HEK293T (cell line): ENCODE results near the gene SLAMF1.

Experiments
- CTCF ChIA-PET: fragments of 350-600 bp; formaldehyde crosslinking; extraction: SDS; loops from one replicate; lab custom pipeline; 2021; ENCODE audit warnings: antibody characterized with exemption, inconsistent platforms; lab: Yijun Ruan, JAX
- POLR2A ChIA-PET: fragments of 350-600 bp; formaldehyde crosslinking; extraction: SDS; loops from one replicate; lab custom pipeline; 2020; ENCODE audit warnings: antibody characterized with exemption, inconsistent platforms; lab: Yijun Ruan, JAX
- DNase-seq: peaks from one replicate; pipeline ENCODE4 v3.0.0; 2012; ENCODE audit warnings: mixed read lengths; ENCODE audit errors: extremely low spot score
- ARNT ChIP-seq: fragments of 450-650 bp; IDR thresholded peaks from 2 replicates; pipeline ENCODE4 v1.6.1; 2017; ENCODE audit warnings: mild to moderate bottlenecking
- BHLHE40 ChIP-seq: fragments of 450-650 bp; IDR thresholded peaks from 2 replicates; pipeline ENCODE4 v1.6.1; 2016; ENCODE audit warnings: mild to moderate bottlenecking, moderate library complexity, borderline replicate concordance
- CTBP1 ChIP-seq: fragments of 450-650 bp; IDR thresholded peaks from 2 replicates; pipeline ENCODE4 v1.6.1; 2016; ENCODE audit warnings: borderline replicate concordance
- ELF4 ChIP-seq: fragments of 450-650 bp; IDR thresholded peaks from 2 replicates; pipeline ENCODE4 v1.6.1; 2017; ENCODE audit warnings: antibody characterized with exemption
- FOXA1 ChIP-seq: fragments of 450-650 bp; IDR thresholded peaks from 2 replicates; pipeline ENCODE4 v1.6.1; 2016; ENCODE audit warnings: mild to moderate bottlenecking
- FOXK2 ChIP-seq: fragments of 450-650 bp; IDR thresholded peaks from 2 replicates; pipeline ENCODE4 v1.6.1; 2016; ENCODE audit warnings: mild to moderate bottlenecking
- FOXM1 ChIP-seq: fragments of 450-650 bp; IDR thresholded peaks from 2 replicates; pipeline ENCODE4 v1.6.1; 2017; ENCODE audit warnings: mild to moderate bottlenecking, borderline replicate concordance
- HDGF ChIP-seq: fragments of 450-650 bp; IDR thresholded peaks from 2 replicates; pipeline ENCODE4 v1.6.1; 2017; ENCODE audit warnings: antibody characterized with exemption, borderline replicate concordance
- L3MBTL2 ChIP-seq: fragments of 450-650 bp; conservative IDR thresholded peaks from 2 replicates; pipeline ENCODE4 v1.6.1; 2016; ENCODE audit warnings: mild to moderate bottlenecking
- LEF1 ChIP-seq: fragments of 450-650 bp; IDR thresholded peaks from 2 replicates; pipeline ENCODE4 v1.6.1; 2017; ENCODE audit warnings: mild to moderate bottlenecking, borderline replicate concordance
- NFRKB ChIP-seq: fragments of 450-650 bp; IDR thresholded peaks from 2 replicates; pipeline ENCODE4 v1.6.1; 2016; ENCODE audit warnings: mild to moderate bottlenecking, moderate library complexity
- SP1 ChIP-seq: fragments of 450-650 bp; IDR thresholded peaks from 2 replicates; pipeline ENCODE4 v1.6.1; 2017
- SUZ12 ChIP-seq: fragments of 450-650 bp; IDR thresholded peaks from 2 replicates; pipeline ENCODE4 v1.6.1; 2016; ENCODE audit warnings: mild to moderate bottlenecking
- TARDBP ChIP-seq: fragments of 450-650 bp; IDR thresholded peaks from 2 replicates; pipeline ENCODE4 v1.6.1; 2016
- ZNF384 ChIP-seq: fragments of 450-650 bp; IDR thresholded peaks from 2 replicates; pipeline ENCODE4 v1.6.1; 2016
- TF ChIP-seq, protein P1 (sequence below): fragments of 450-650 bp; IDR thresholded peaks from 2 replicates; pipeline ENCODE4 v1.6.1; 2016

The SLAMF1 gene

DNA sequence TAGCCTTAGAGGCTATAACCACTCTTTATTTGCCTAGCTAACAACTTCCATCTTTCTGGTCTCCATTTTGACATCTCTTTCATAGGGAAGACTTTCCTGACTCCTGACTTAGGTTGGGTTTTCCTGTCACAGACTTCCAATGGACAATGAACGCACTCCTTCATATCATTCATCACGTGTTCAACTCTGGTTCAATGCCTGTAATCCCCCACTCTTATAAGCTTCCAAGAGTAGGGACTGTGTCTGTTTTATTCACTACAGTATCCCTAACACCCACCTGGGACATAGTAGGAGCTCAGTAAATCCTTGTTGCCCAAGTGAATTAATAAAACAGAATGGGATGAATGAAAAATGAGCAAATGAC lies 4.6 kb downstream of the SLAMF1 start:
- CTCF ChIA-PET = no interaction called here
- no peak for TF ChIP-seq LEF1
- DNase-seq = no peak
- POLR2A ChIA-PET = no interaction called here

DNA sequence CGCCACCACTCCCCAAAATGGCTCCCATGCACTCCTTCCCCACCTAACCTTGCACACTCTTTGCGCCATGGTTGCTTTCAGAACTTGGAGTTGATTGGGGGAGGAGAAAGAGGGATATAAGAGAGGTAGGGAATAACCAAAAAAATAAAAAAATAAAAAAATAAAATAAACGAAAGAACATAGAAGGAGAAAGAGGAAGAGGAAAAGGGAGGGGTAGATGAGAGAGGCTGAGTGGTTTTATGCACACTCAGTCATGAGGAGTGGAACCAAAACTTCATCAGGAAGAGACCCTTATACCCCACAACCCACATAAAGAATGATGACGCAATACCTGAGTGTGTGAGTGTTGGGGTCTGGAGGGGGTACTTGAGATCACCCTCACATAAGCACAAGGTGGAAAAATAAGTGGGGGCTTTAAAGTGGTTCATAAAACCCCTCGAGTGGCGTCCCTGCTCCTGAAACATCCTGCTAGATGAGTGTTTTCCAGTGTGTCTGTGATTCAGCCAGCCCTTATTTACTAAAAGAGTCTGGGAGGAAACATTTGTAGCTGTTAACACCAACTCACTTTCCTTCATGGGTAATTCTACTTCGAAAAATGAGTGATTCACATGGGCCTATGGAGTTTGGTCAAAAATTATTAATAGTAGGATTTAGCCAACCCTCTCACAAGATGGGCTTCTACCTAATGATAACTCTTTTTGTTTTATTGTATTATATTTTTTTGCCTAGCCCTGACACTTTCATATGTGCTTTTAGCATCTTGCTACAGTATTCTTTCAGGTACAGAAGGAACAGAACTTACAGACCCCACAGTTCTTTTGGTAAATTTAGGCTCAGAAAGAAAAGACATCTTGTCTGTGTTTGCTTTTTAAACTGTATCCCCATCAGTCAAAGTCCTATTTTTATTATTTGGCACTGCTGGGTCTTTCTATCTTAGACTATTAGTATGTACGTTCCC lies 5.2 kb downstream of the SLAMF1 start:
- TF ChIP-seq FOXK2 (no peak), ARNT (no peak), SP1 (no peak)
- CTCF ChIA-PET = no interaction called here
- no peak for DNase-seq
- POLR2A ChIA-PET = no interaction called here

DNA sequence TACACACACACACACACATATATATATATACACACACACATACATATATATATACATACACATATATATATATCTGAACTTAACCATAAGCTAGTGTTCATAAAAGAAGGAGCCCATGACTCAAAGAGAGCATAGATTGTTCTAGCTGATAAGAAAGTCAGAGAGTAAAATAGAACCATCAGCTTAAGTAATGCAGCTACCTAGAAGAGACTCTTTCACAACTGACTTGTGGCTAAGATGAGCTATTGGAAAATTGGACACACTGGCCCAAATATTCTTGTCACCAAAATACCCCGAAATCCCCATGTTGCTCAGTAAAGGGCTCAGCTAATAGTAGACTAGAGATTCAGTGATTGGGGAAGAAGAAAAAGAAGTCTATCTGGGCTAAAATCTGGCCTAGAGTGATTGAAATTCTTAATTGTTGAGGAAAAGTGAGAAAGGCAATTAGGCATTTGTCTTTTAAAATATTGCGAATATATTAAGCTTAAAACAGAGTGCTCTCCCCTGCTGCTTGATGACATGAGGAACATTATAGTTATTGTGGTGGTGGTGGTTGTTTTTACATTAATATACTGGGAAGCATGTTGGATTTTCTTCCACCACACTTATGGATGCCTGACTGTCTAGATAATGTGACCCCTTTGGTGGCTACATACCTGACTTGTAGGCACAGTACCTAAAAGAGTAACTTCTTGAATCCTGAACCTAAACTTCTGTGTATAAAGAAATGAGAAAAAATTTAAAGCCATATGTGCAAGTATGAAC lies 6.3 kb downstream of the SLAMF1 start:
- TF ChIP-seq SP1 (no peak), ARNT (no peak), TARDBP (no peak), HDGF (no peak), ELF4 (no peak), CTBP1 (no peak), FOXA1 (no peak), FOXK2 (no peak), L3MBTL2 (no peak), ZNF384 (no peak), SUZ12 (no peak)
- TF ChIP-seq, protein P1, sequence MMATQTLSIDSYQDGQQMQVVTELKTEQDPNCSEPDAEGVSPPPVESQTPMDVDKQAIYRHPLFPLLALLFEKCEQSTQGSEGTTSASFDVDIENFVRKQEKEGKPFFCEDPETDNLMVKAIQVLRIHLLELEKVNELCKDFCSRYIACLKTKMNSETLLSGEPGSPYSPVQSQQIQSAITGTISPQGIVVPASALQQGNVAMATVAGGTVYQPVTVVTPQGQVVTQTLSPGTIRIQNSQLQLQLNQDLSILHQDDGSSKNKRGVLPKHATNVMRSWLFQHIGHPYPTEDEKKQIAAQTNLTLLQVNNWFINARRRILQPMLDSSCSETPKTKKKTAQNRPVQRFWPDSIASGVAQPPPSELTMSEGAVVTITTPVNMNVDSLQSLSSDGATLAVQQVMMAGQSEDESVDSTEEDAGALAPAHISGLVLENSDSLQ = no peak
- CTCF ChIA-PET = interaction anchor here (0.6 to 0.9 kb wide), 2 partner anchors 35 to 40 kb away, joined by 3 read pairs; no protein-coding TSS in a partner anchor
- POLR2A ChIA-PET = no interaction called here
- DNase-seq = no peak

DNA sequence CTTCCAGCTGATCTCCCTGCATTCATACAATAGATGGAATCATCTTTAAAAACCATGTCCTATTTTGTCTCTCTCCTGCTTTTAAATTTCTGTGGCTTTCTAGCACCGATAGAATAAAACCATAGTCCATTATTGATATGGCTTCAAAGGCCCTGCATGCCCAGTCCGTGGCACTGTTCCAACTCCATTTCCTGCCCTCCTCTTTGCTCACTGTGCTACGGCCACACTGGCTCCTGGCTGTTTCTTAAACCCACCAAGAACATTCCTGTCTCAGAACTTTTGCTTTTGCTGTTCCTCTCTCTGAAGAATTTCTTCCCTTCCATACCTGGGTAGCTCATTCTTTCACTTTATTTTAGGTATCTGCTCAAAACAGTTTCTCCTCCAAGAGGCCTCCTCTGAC lies 7.2 kb downstream of the SLAMF1 start:
- POLR2A ChIA-PET = no interaction called here
- TF ChIP-seq ARNT = no peak
- no peak for TF ChIP-seq SUZ12
- TF ChIP-seq ELF4 = no peak
- no peak for TF ChIP-seq FOXA1
- TF ChIP-seq L3MBTL2 = no peak
- TF ChIP-seq NFRKB = no peak
- TF ChIP-seq LEF1 = no peak
- TF ChIP-seq, protein P1 = no peak
- no peak for TF ChIP-seq SP1
- TF ChIP-seq TARDBP = no peak
- TF ChIP-seq FOXK2 = no peak
- no peak for TF ChIP-seq ZNF384
- TF ChIP-seq CTBP1 = no peak
- TF ChIP-seq FOXM1 = no peak
- TF ChIP-seq HDGF = no peak
- CTCF ChIA-PET = interaction anchor here (0.6 to 0.9 kb wide), 2 partner anchors 36 to 41 kb away, joined by 3 read pairs; no protein-coding TSS in a partner anchor
- no peak for DNase-seq

DNA sequence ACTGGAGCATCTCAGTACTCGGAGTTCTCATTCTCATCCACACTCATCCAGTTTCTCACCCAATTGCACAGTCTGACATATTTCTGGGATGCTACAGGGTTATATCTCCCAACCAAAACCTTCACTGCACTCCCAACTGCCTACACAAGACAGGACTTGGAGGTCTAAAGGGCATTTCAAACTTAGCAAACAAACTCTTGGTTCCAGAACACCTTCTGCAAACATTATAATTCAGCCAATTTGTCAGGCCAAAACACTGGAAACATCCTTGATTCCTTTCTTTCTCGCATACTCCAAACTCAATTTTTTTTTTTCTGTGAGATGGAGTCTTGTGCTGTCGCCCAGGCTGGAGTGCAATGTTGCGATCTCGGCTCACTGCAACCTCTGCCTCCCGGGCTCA lies 7.9 kb downstream of the SLAMF1 start:
- ChIA-PET CTCF (no interaction called here), POLR2A (no interaction called here)
- DNase-seq = no peak
- TF ChIP-seq ARNT (no peak), NFRKB (no peak), BHLHE40 (no peak), FOXA1 (no peak), FOXK2 (no peak), HDGF (no peak), SP1 (no peak), LEF1 (no peak), ZNF384 (no peak), CTBP1 (no peak), L3MBTL2 (no peak), TARDBP (no peak), ELF4 (no peak), SUZ12 (no peak), FOXM1 (no peak)
- TF ChIP-seq, protein P1 = no peak

DNA sequence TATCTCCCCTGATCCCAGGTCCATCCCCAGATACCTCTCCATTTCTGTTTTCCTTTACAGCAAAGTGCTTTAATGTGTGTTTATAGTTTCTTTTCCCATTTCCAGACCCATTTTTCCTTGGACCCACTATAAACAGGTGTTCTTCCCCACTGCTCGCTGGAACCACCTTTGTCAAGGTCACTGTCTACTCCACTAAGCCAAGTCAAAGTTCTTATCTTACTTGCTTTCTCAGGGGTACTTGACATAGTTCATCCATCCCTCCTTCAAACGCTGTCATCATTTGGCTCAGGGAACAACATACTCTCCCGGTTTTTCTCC lies 8.3 kb downstream of the SLAMF1 start:
- no peak for TF ChIP-seq ARNT
- no peak for TF ChIP-seq ZNF384
- TF ChIP-seq SUZ12 = no peak
- TF ChIP-seq CTBP1 = no peak
- TF ChIP-seq HDGF = no peak
- TF ChIP-seq FOXA1 = no peak
- TF ChIP-seq BHLHE40 = no peak
- no peak for TF ChIP-seq NFRKB
- TF ChIP-seq, protein P1 = no peak
- TF ChIP-seq LEF1 = no peak
- ChIA-PET CTCF (no interaction called here), POLR2A (no interaction called here)
- no peak for DNase-seq
